Right lobe of liver (tissue), 4 donors: ENCODE results near the gene AP5Z1.

ENCODE experiments used
- POLR2A ChIP-seq: fragments of 450-650 bp; IDR thresholded peaks from one replicate; pipeline ENCODE4 v1.6.1; 2017; ENCODE audit warnings: antibody characterized with exemption, mild to moderate bottlenecking
- TF ChIP-seq, protein P1 (sequence below), 4 donors: fragments of 200-600 bp in 3 of 4; fragments of 450-650 bp in 1 of 4; IDR thresholded peaks; one replicate each; pipeline versions ENCODE4 v1.5.1 to v1.8.0; 2016 to 2022; ENCODE audit warnings: antibody characterized with exemption in 4 of 4, mild to moderate bottlenecking in 2 of 4
- donor health status: DM: no; HTN: no; CAD: no.
- donor health status: DM: no; HTN: no; CAD: no.
- donor health status: DM: no; HTN: yes; CAD: no.

DNA sequence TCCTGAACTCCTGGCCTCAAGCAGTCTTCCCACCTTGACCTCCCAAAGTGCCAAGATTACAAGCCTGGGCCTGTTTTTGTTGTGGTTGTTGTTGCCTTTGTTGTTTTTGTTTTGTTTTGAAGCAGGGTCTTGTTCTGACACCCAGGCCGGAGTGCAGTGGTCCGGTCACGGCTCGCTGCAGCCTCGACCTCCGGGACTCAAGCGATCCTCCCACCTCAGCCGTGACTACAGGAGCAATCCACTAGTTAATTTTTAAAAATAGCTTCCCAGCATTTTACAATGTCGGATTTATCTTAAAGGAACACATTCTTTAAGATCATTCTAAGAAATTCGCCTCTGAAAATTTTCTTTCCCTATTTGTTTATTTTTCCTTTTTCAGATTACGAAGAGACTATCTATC lies 27.7 kb upstream of the AP5Z1 start:
- TF ChIP-seq, protein P1, sequence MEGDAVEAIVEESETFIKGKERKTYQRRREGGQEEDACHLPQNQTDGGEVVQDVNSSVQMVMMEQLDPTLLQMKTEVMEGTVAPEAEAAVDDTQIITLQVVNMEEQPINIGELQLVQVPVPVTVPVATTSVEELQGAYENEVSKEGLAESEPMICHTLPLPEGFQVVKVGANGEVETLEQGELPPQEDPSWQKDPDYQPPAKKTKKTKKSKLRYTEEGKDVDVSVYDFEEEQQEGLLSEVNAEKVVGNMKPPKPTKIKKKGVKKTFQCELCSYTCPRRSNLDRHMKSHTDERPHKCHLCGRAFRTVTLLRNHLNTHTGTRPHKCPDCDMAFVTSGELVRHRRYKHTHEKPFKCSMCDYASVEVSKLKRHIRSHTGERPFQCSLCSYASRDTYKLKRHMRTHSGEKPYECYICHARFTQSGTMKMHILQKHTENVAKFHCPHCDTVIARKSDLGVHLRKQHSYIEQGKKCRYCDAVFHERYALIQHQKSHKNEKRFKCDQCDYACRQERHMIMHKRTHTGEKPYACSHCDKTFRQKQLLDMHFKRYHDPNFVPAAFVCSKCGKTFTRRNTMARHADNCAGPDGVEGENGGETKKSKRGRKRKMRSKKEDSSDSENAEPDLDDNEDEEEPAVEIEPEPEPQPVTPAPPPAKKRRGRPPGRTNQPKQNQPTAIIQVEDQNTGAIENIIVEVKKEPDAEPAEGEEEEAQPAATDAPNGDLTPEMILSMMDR (IDR thresholded peaks at IDR 0.05), result no peak
- no peak for TF ChIP-seq POLR2A
